PFSK-1 (cell line): ENCODE data around the gene CIITA.

ENCODE experiments used
- TAF1 ChIP-seq: IDR thresholded peaks from 2 replicates; pipeline ENCODE4 v1.6.1; 2012; ENCODE audit warnings: low read length, control low read depth, borderline replicate concordance; ENCODE audit not compliant: insufficient read depth
- TF ChIP-seq, protein P1 (sequence below), 2 experiments: IDR thresholded peaks; 2 replicates each; pipeline versions ENCODE4 v1.6.1 to v1.8.0; 2011 to 2012; ENCODE audit warnings: low read depth in 2 of 2, low read length in 2 of 2, control low read depth in 1 of 2, inconsistent platforms in 1 of 2, mild to moderate bottlenecking in 1 of 2, moderate library complexity in 1 of 2; ENCODE audit not compliant: insufficient read depth in 1 of 2

DNA sequence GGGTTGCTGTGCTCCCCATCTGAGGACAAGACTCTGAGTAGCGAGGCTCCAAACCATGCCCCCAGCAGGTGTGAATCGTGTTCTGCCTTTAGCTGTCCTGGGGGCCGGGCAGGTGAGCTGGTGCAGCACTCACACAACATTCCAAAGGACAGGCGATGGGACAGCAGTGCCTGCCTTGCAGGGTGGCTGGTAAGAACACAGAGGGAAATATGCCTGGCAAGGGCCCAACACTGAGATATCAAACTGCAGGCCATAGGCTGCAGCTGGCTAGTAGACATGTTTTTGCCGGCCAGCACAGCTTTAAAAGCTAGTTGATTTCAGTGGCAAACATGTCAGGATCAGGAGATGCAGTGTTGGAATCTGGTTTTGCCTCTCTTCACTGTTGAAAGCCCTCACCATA is 91.0 kb downstream of the CIITA start:
- TF ChIP-seq, protein P1, sequence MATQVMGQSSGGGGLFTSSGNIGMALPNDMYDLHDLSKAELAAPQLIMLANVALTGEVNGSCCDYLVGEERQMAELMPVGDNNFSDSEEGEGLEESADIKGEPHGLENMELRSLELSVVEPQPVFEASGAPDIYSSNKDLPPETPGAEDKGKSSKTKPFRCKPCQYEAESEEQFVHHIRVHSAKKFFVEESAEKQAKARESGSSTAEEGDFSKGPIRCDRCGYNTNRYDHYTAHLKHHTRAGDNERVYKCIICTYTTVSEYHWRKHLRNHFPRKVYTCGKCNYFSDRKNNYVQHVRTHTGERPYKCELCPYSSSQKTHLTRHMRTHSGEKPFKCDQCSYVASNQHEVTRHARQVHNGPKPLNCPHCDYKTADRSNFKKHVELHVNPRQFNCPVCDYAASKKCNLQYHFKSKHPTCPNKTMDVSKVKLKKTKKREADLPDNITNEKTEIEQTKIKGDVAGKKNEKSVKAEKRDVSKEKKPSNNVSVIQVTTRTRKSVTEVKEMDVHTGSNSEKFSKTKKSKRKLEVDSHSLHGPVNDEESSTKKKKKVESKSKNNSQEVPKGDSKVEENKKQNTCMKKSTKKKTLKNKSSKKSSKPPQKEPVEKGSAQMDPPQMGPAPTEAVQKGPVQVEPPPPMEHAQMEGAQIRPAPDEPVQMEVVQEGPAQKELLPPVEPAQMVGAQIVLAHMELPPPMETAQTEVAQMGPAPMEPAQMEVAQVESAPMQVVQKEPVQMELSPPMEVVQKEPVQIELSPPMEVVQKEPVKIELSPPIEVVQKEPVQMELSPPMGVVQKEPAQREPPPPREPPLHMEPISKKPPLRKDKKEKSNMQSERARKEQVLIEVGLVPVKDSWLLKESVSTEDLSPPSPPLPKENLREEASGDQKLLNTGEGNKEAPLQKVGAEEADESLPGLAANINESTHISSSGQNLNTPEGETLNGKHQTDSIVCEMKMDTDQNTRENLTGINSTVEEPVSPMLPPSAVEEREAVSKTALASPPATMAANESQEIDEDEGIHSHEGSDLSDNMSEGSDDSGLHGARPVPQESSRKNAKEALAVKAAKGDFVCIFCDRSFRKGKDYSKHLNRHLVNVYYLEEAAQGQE (IDR thresholded peaks at IDR 0.05; ENCODE audit: insufficient read depth in 1 of 2, low read depth in 2 of 2, low read length in 2 of 2), result no peak
- TF ChIP-seq TAF1, result no peak
